HepG2 (cell line): Measurements from ENCODE around the gene ZBTB46. TPM values are rescaled to one million over a fixed set of nuclear protein-coding genes. Genes with fewer than 3 reads are reported as not detected.

Experiments used
- ARNT ChIP-seq: fragments of 450-650 bp; IDR thresholded peaks from 2 replicates; pipeline ENCODE4 v1.6.1; 2017
- ATF7 ChIP-seq, 2 experiments: fragments of 450-650 bp in 1 of 2; sonication (generic) in 1 of 2; formaldehyde crosslinking in 1 of 2; IDR thresholded peaks; 2 replicates each; pipeline versions ENCODE4 v1.4.0 to v1.6.1; 2016 to 2020; ENCODE audit warnings: antibody characterized with exemption in 1 of 2, mild to moderate bottlenecking in 1 of 2, missing genetic modification reagents in 1 of 2
- ATF7-NPFF ChIP-seq: sonication (generic); formaldehyde crosslinking; IDR thresholded peaks from 2 replicates; pipeline ENCODE4 v1.8.1; 2023; ENCODE audit warnings: mild to moderate bottlenecking, low read depth, missing genetic modification reagents, moderate library complexity
- CBX1 ChIP-seq: IDR thresholded peaks from one replicate; pipeline ENCODE4 v1.6.1; 2016; ENCODE audit warnings: antibody characterized with exemption, low read depth
- ELF1 ChIP-seq: sonication (generic); formaldehyde crosslinking; IDR thresholded peaks from 2 replicates; pipeline ENCODE4 v1.4.0; 2020; ENCODE audit warnings: missing genetic modification reagents
- FIP1L1 ChIP-seq: fragments of 200-400 bp; formaldehyde crosslinking; IDR thresholded peaks from 2 replicates; pipeline ENCODE4 v1.6.1; 2018; ENCODE audit warnings: low read depth, mild to moderate bottlenecking, low read length, moderate library complexity, borderline replicate concordance; ENCODE audit not compliant: insufficient read depth
- GATAD1 ChIP-seq: IDR thresholded peaks from 2 replicates; pipeline ENCODE4 v1.6.1; 2016; ENCODE audit warnings: missing genetic modification reagents, missing compliant biosample characterization
- GPN1 ChIP-seq: sonication (generic); formaldehyde crosslinking; IDR thresholded peaks from 2 replicates; pipeline ENCODE4 v1.5.1; 2020; ENCODE audit warnings: missing genetic modification reagents, borderline replicate concordance
- HOXA5 ChIP-seq: sonication (generic); formaldehyde crosslinking; IDR thresholded peaks from 2 replicates; pipeline ENCODE4 v1.4.0; 2020; ENCODE audit warnings: missing genetic modification reagents
- PREB ChIP-seq: sonication (generic); formaldehyde crosslinking; IDR thresholded peaks from 2 replicates; pipeline ENCODE4 v1.4.0; 2020; ENCODE audit warnings: missing genetic modification reagents
- SETDB1 ChIP-seq: sonication (generic); formaldehyde crosslinking; IDR thresholded peaks from 2 replicates; pipeline ENCODE4 v1.5.1; 2020; ENCODE audit warnings: missing genetic modification reagents, mild to moderate bottlenecking, borderline replicate concordance
- SMAD9 ChIP-seq: sonication (generic); formaldehyde crosslinking; IDR thresholded peaks from 2 replicates; pipeline ENCODE4 v1.5.1; 2020; ENCODE audit warnings: mild to moderate bottlenecking, missing genetic modification reagents
- SNRNP70 ChIP-seq: fragments of 200-400 bp; formaldehyde crosslinking; IDR thresholded peaks from 2 replicates; pipeline ENCODE4 v1.6.1; 2017; ENCODE audit warnings: mild to moderate bottlenecking, low read depth, low read length, moderate library complexity
- TRIM24 ChIP-seq: sonication (generic); formaldehyde crosslinking; IDR thresholded peaks from 2 replicates; pipeline ENCODE4 v1.8.0; 2022; ENCODE audit warnings: mild to moderate bottlenecking, missing genetic modification reagents
- YEATS2 ChIP-seq: sonication (generic); formaldehyde crosslinking; IDR thresholded peaks from 2 replicates; pipeline ENCODE4 v1.4.0; 2020; ENCODE audit warnings: missing genetic modification reagents, borderline replicate concordance
- ZKSCAN8 ChIP-seq: IDR thresholded peaks from 2 replicates; pipeline ENCODE4 v1.6.1; 2016; ENCODE audit warnings: borderline replicate concordance, missing genetic modification reagents, missing compliant biosample characterization
- ZNF883 ChIP-seq: sonication (generic); formaldehyde crosslinking; IDR thresholded peaks from 2 replicates; pipeline ENCODE4 v1.5.1; 2020; ENCODE audit warnings: mild to moderate bottlenecking, missing genetic modification reagents; ENCODE audit errors: not compliant biosample characterization
- ZSCAN22 ChIP-seq: sonication (generic); formaldehyde crosslinking; IDR thresholded peaks from 2 replicates; pipeline ENCODE4 v1.4.0; 2020; ENCODE audit warnings: mild to moderate bottlenecking, missing genetic modification reagents
- ZSCAN30 ChIP-seq: sonication (generic); formaldehyde crosslinking; IDR thresholded peaks from 2 replicates; pipeline ENCODE4 v1.5.0; 2020; ENCODE audit warnings: mild to moderate bottlenecking, missing genetic modification reagents
- polyA plus RNA-seq, 8 experiments: library from polyadenylated mRNA; depleted of rRNA in 3 of 8; stranded (reverse) in 7 of 8; unstranded in 1 of 8; fragments of >200 nt; fragmentation: Illumina TruSeq in 4 of 8; extraction: Trizol in 4 of 8; gene quantifications; 2 replicates each; pipeline versions ENCODE4 v1.2.1 to v1.2.3, GENCODE V29; 2011 to 2016; ENCODE audit warnings: low read depth in 4 of 8, missing spikeins in 1 of 8, mixed read lengths in 1 of 8; ENCODE audit not compliant: insufficient read depth in 1 of 8
- total RNA-seq, 5 experiments: library from RNA; depleted of rRNA; stranded (reverse); fragments of >200 nt; fragmentation: Illumina TruSeq; extraction: Trizol; gene quantifications; 2 replicates each; pipeline ENCODE4 v1.2.3, GENCODE V29; 2016; ENCODE audit warnings: low read depth in 1 of 5
- TF ChIP-seq, protein P1 (sequence below): sonication (generic); IDR thresholded peaks from 2 replicates; pipeline ENCODE4 v1.6.1; 2016; ENCODE audit warnings: low read depth, borderline replicate concordance
- TF ChIP-seq, protein P2 (sequence below): sonication (generic); formaldehyde crosslinking; IDR thresholded peaks from 2 replicates; pipeline ENCODE4 v1.8.1; 2022; ENCODE audit warnings: mild to moderate bottlenecking, missing genetic modification reagents
- TF ChIP-seq, protein P3 (sequence below): sonication (generic); formaldehyde crosslinking; IDR thresholded peaks from 2 replicates; pipeline ENCODE4 v1.4.0; 2020; ENCODE audit warnings: mild to moderate bottlenecking, missing genetic modification reagents
- TF ChIP-seq, protein P4 (sequence below): sonication (generic); formaldehyde crosslinking; IDR thresholded peaks from 2 replicates; pipeline ENCODE4 v1.8.1; 2023; ENCODE audit warnings: mild to moderate bottlenecking, missing genetic modification reagents

ZBTB46 gene
- total and polyA plus RNA-seq, 2 of the 13 experiments (the other 11 are each of a cell fraction or from before 2014, with no cell fraction given): 1.6 to 13.5 TPM

DNA sequence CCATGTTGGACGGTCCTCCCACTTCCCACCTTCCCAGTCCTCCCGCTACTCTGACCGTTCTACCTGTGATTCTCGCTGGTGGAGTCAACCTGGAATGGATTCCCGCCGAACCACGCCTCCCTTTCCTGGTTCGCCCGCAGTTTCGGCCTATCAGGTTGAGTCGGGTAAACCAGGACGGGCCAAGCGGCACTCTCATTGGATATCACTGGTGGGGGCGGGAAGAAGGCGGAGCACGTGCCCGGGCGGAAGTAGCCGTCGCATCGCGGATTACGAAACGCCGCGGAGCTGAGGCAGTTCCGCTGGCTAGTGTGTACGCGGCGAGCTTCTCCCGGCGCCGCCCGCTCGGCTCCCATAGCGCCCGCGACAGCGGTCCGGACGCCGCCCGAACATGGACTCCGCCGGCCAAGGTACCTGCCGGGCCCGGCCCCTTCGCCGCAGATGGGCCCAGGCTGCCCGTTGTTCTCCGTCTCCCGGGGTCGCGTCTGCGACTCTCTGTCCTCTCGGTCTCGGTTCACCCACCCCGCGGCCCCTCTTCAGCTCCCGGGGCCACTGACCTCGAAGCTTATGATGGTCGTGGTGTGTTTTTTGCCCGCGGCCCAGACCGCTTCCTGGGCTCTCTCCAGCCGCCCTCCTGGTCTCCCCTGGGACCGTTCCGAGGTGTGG is 34.0 kb upstream of the ZBTB46 start, which contains the start of gene TPD52L2 (continued):
- TF ChIP-seq SETDB1 (no peak; the same call in 1 of the 2 replicates), TRIM24 (CRISPR knock-in tag) (no peak), FIP1L1 (no peak), ELF1 (peak; percentile 97), GATAD1 (CRISPR knock-in tag) (peak; percentile 98), ZKSCAN8 (CRISPR knock-in tag) (0 out of 2 replicates have a peak, but pooled peaks have one; percentile 61), ZSCAN30 (peak; percentile 98), ATF7-NPFF (CRISPR knock-in tag) (peak; percentile 99), GPN1 (no peak; the same call in 1 of the 2 replicates), ZNF883 (CRISPR knock-in tag) (peak; percentile 96), YEATS2 (CRISPR knock-in tag) (peak; percentile 97), PREB (peak; percentile 91; the same call in 1 of the 2 replicates), SMAD9 (CRISPR knock-in tag) (no peak; the same call in 1 of the 2 replicates), HOXA5 (CRISPR knock-in tag) (peak; percentile 98), ZSCAN22 (CRISPR knock-in tag) (no peak), ATF7 (IDR thresholded peaks at IDR 0.05) (no peak; the same call in 1 of the 2 replicates), ATF7 (CRISPR knock-in tag; IDR thresholded peaks at IDR 0.05) (no peak), CBX1 (peak; percentile 65), ARNT (no peak), SNRNP70 (no peak)
- TF ChIP-seq, protein P1, sequence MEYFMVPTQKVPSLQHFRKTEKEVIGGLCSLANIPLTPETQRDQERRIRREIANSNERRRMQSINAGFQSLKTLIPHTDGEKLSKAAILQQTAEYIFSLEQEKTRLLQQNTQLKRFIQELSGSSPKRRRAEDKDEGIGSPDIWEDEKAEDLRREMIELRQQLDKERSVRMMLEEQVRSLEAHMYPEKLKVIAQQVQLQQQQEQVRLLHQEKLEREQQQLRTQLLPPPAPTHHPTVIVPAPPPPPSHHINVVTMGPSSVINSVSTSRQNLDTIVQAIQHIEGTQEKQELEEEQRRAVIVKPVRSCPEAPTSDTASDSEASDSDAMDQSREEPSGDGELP: peak; percentile 49; the same call in 1 of the 2 replicates
- TF ChIP-seq, protein P2, sequence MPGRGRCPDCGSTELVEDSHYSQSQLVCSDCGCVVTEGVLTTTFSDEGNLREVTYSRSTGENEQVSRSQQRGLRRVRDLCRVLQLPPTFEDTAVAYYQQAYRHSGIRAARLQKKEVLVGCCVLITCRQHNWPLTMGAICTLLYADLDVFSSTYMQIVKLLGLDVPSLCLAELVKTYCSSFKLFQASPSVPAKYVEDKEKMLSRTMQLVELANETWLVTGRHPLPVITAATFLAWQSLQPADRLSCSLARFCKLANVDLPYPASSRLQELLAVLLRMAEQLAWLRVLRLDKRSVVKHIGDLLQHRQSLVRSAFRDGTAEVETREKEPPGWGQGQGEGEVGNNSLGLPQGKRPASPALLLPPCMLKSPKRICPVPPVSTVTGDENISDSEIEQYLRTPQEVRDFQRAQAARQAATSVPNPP (CRISPR knock-in tag): peak; percentile 92
- TF ChIP-seq, protein P3, sequence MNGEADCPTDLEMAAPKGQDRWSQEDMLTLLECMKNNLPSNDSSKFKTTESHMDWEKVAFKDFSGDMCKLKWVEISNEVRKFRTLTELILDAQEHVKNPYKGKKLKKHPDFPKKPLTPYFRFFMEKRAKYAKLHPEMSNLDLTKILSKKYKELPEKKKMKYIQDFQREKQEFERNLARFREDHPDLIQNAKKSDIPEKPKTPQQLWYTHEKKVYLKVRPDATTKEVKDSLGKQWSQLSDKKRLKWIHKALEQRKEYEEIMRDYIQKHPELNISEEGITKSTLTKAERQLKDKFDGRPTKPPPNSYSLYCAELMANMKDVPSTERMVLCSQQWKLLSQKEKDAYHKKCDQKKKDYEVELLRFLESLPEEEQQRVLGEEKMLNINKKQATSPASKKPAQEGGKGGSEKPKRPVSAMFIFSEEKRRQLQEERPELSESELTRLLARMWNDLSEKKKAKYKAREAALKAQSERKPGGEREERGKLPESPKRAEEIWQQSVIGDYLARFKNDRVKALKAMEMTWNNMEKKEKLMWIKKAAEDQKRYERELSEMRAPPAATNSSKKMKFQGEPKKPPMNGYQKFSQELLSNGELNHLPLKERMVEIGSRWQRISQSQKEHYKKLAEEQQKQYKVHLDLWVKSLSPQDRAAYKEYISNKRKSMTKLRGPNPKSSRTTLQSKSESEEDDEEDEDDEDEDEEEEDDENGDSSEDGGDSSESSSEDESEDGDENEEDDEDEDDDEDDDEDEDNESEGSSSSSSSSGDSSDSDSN (CRISPR knock-in tag): peak; percentile 99
- TF ChIP-seq, protein P4, sequence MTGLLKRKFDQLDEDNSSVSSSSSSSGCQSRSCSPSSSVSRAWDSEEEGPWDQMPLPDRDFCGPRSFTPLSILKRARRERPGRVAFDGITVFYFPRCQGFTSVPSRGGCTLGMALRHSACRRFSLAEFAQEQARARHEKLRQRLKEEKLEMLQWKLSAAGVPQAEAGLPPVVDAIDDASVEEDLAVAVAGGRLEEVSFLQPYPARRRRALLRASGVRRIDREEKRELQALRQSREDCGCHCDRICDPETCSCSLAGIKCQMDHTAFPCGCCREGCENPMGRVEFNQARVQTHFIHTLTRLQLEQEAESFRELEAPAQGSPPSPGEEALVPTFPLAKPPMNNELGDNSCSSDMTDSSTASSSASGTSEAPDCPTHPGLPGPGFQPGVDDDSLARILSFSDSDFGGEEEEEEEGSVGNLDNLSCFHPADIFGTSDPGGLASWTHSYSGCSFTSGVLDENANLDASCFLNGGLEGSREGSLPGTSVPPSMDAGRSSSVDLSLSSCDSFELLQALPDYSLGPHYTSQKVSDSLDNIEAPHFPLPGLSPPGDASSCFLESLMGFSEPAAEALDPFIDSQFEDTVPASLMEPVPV (CRISPR knock-in tag): peak; percentile 87; the same call in 1 of the 2 replicates
